HUES48 (cell line): Measurements from ENCODE around the gene DNM3.

Experiments used
- H3K27ac ChIP-seq: one replicate; pipeline ENCODE4 v1.7.0; 2013; ENCODE audit warnings: low read depth, low read length, inconsistent platforms
- H3K27me3 ChIP-seq: 2 replicates; pipeline ENCODE4 v1.6.1; 2013; ENCODE audit warnings: mild to moderate bottlenecking, low read length; ENCODE audit not compliant: control insufficient read depth, insufficient read depth
- H3K36me3 ChIP-seq: 2 replicates; pipeline ENCODE4 v1.6.1; 2013; ENCODE audit warnings: low read length; ENCODE audit not compliant: control insufficient read depth, insufficient read depth
- H3K4me1 ChIP-seq: 2 replicates; pipeline ENCODE4 v1.6.1; 2013; ENCODE audit warnings: mild to moderate bottlenecking, low read length; ENCODE audit not compliant: control insufficient read depth, insufficient read depth
- H3K4me3 ChIP-seq: 2 replicates; pipeline ENCODE4 v1.5.1; 2013; ENCODE audit warnings: mild to moderate bottlenecking, low read depth, low read length
- H3K9ac ChIP-seq: 2 replicates; pipeline ENCODE4 v1.6.1; 2013; ENCODE audit warnings: mild to moderate bottlenecking, low read depth, low read length, moderate library complexity
- H3K9me3 ChIP-seq: 2 replicates; pipeline ENCODE4 v1.6.1; 2013; ENCODE audit warnings: low read length; ENCODE audit not compliant: control insufficient read depth, insufficient read depth

Gene DNM3

DNA sequence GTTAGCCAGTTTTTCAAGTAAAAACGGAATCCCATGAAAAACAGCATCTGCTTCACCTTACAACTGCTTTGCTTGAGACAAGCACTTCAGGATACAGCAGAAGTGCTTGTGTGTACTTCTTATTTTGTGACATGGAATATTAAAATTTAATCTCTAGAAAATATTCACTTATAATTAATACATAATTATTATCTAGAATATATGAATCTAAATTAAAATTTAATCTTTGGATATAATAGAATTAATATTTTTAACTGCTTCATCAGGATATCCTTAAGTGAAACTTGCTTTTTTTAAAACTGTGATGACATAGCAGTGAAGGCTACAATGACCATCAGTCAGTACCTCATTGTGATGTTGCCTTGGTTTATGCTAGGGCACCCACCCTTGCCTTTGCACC, 430.8 kb downstream of the DNM3 start:
- Histone ChIP-seq H3K36me3 (no peaks in the 10 kb centered on the region), H3K4me1 (peaks cover 17% of the 10 kb centered on the region; the same call in 1 of the 2 replicates), H3K27ac (no peak overlapping the region)

DNA sequence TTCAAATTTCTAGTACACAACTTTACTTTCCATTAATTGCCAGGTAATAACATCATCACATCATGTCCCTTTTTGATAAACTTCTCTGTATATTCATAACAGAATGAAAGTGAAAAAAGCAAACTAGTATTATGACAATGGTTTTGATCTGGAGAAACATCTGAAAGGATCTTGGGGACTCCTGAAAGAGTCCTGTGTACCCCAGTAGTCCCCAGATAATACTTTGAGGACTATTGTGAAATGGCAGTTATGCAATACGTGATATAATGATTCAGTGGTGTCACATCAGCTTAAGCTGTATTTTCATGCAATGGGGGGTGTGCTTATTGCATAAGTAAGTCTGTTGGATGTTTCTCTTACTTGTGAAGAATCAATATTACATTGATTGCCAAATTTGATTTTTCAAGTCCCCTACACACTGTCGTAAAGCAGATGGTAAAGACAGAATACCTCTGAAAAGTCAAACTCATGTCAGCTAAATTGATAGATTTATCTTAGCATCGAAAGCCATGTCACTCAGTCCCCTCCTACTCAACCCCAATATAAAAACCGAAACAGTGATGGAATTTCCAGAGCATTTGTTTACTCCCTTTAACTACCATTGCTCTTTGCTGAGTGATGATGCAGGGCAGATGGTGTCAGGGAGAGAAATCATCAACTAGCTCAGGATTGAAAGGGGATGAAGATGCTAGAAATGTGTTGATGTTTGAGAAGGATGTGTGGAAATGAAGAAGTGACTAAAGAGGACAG, 432.5 kb downstream of the DNM3 start:
- Histone ChIP-seq H3K4me3 (no peak overlapping the region), H3K9ac (no peak overlapping the region), H3K36me3 (no peaks in the 10 kb centered on the region), H3K27ac (no peak overlapping the region), H3K9me3 (no peaks in the 10 kb centered on the region), H3K4me1 (peaks cover 28% of the 10 kb centered on the region), H3K27me3 (no peaks in the 10 kb centered on the region)

More for the DNA sequence above, 430.8 kb downstream of the DNM3 start:
- Histone ChIP-seq H3K4me3 (no peak overlapping the region), H3K27me3 (no peaks in the 10 kb centered on the region), H3K9ac (no peak overlapping the region), H3K9me3 (no peaks in the 10 kb centered on the region)

- peaks cover 32% of the 10 kb centered on the region for H3K4me1 ChIP-seq
- no peak overlapping the region for H3K4me3 ChIP-seq
- H3K27ac ChIP-seq: no peak overlapping the region
- no peak overlapping the region for H3K9ac ChIP-seq
- no peaks in the 10 kb centered on the region for H3K9me3 ChIP-seq
- no peaks in the 10 kb centered on the region for H3K27me3 ChIP-seq
- no peaks in the 10 kb centered on the region for H3K36me3 ChIP-seq
These were observed 434.2 kb downstream of the DNM3 start for GRCh38 chr1:172275478-172275877.

GRCh38 chr1:172276120-172276818, 435.0 kb downstream of the DNM3 start:
- H3K9ac ChIP-seq: no peak overlapping the region
- H3K36me3 ChIP-seq: no peaks in the 10 kb centered on the region
- no peaks in the 10 kb centered on the region for H3K9me3 ChIP-seq
- H3K27me3 ChIP-seq: no peaks in the 10 kb centered on the region
- no peak overlapping the region for H3K4me3 ChIP-seq
- H3K27ac ChIP-seq: no peak overlapping the region
- peaks cover 32% of the 10 kb centered on the region for H3K4me1 ChIP-seq

- Histone ChIP-seq H3K9me3 (no peaks in the 10 kb centered on the region), H3K4me1 (peaks cover 32% of the 10 kb centered on the region), H3K36me3 (no peaks in the 10 kb centered on the region), H3K27me3 (no peaks in the 10 kb centered on the region), H3K27ac (no peak overlapping the region), H3K9ac (no peak overlapping the region), H3K4me3 (no peak overlapping the region)
These were observed 436.0 kb downstream of the DNM3 start for GRCh38 chr1:172277275-172277674.

GRCh38 chr1:172277989-172278388, 436.7 kb downstream of the DNM3 start:
- no peaks in the 10 kb centered on the region for H3K9me3 ChIP-seq
- H3K27ac ChIP-seq: peak overlapping the region; percentile 70

GRCh38 chr1:172278478-172278877, 437.2 kb downstream of the DNM3 start:
- Histone ChIP-seq H3K9me3 (no peaks in the 10 kb centered on the region), H3K4me1 (peaks cover 32% of the 10 kb centered on the region), H3K27me3 (no peaks in the 10 kb centered on the region), H3K4me3 (peak overlapping the region; percentile 19; the same call in 1 of the 2 replicates), H3K27ac (peak overlapping the region; percentile 75), H3K36me3 (no peaks in the 10 kb centered on the region), H3K9ac (no peak overlapping the region)

More at GRCh38 chr1:172277989-172278388, 436.7 kb downstream of the DNM3 start:
- H3K4me3 ChIP-seq: peak overlapping the region; percentile 19; the same call in 1 of the 2 replicates
- H3K9ac ChIP-seq: no peak overlapping the region
- H3K4me1 ChIP-seq: peaks cover 32% of the 10 kb centered on the region
- no peaks in the 10 kb centered on the region for H3K27me3 ChIP-seq
- no peaks in the 10 kb centered on the region for H3K36me3 ChIP-seq

DNA sequence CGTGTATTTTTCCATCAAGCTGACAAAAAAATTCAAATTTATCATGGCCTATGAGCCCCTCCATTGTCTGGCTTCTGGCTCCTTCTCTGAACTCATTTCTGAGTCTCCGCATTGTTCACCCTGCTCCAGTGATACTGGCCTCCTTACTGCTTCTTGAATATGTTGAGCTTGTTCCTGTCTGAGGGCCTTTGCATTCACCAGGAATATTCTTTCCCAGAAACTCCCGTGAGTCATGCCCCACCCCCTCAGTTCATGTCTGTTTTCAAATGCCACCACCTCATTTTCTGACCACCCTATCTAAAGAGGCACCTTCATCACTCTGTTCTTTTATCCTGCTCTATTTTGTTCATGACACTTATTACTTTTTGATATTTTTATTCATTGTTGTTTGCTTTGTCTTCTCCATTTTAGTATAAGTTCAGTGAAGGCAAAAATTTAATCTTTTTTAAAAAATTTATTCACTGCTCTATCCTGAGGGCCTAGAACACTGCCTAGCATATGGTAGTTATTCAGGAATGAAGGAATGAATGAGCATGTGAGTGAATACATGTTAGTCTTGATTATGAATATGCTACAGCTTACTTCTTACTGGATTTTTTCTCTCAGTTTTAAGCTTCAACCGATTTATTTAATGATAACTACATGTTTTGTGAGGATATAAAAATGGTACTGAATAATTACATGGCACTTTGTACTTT, 438.8 kb downstream of the DNM3 start:
- Histone ChIP-seq H3K9ac (no peak overlapping the region), H3K4me3 (no peak overlapping the region), H3K27me3 (no peaks in the 10 kb centered on the region), H3K9me3 (no peaks in the 10 kb centered on the region), H3K27ac (no peak overlapping the region), H3K36me3 (no peaks in the 10 kb centered on the region), H3K4me1 (peaks cover 32% of the 10 kb centered on the region)

DNA sequence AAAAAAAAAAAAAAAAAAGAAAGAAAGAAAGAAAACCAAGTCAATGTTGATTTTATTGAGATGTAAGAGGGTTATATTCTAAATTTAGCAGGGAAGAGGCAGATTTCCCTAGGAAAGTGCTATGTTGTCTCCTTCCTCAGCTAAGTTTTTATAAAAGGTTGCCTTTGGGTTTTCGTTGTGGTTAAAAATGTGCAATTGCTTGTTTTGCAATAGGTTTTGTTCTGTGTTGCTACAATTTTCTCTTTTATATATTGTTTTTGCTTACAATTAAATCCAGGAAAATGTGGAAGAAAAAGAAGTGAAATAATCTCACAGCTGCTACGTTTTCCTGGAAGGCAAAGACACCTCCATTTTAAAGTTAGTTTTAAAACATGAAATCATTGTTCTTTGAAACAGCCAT, 442.5 kb downstream of the DNM3 start:
- Histone ChIP-seq H3K4me1 (peaks cover 17% of the 10 kb centered on the region), H3K27me3 (no peaks in the 10 kb centered on the region), H3K27ac (no peak overlapping the region), H3K9ac (no peak overlapping the region), H3K36me3 (no peaks in the 10 kb centered on the region), H3K4me3 (no peak overlapping the region), H3K9me3 (no peaks in the 10 kb centered on the region)

DNA sequence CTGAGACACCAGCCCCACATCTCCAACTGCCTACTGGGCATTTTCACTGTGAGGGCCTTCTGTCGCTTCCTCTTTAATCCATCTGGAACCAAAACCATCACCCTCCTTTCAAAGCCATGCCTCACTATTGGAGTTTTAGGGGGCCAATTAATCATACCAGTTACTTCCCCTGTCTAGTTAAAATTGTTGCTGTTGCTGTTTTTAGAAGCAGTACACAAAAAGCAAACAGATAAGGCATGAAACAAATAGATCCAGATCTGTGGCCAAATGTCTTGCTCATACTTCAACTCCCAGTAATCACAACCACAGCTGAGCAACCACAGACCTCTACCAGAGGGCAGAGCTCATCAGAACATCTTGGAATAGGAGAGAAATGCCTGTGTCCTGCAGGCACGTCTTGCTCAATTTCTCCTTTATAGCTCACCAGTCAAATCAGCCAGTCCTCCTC, 445.4 kb downstream of the DNM3 start:
- Histone ChIP-seq H3K27ac (no peak overlapping the region), H3K36me3 (no peaks in the 10 kb centered on the region), H3K4me3 (no peak overlapping the region), H3K9me3 (no peaks in the 10 kb centered on the region), H3K9ac (no peak overlapping the region), H3K4me1 (no peaks in the 10 kb centered on the region), H3K27me3 (no peaks in the 10 kb centered on the region)

- H3K9ac ChIP-seq: no peak overlapping the region
- no peak overlapping the region for H3K4me3 ChIP-seq
- no peaks in the 10 kb centered on the region for H3K27me3 ChIP-seq
- no peak overlapping the region for H3K27ac ChIP-seq
- H3K4me1 ChIP-seq: no peaks in the 10 kb centered on the region
- no peaks in the 10 kb centered on the region for H3K36me3 ChIP-seq
- H3K9me3 ChIP-seq: no peaks in the 10 kb centered on the region
These were observed 445.9 kb downstream of the DNM3 start for GRCh38 chr1:172287208-172287607.
